DOHH2 (cell line): ENCODE measurements around the gene CABP1.

Experiments
- H3F3A ChIP-seq: fragments of 200-600 bp; sonication (generic), shearing (Covaris generic); 2 replicates; pipeline ENCODE4 v1.6.0; 2016; ENCODE audit warnings: antibody characterized with exemption, mild to moderate bottlenecking; ENCODE audit not compliant: control insufficient read depth, insufficient read depth
- H3K27ac ChIP-seq: fragments of 200-600 bp; sonication (generic); 2 replicates; pipeline ENCODE4 v1.5.1; 2014; ENCODE audit warnings: low read depth, mild to moderate bottlenecking, low read length, moderate library complexity
- H3K27me3 ChIP-seq: fragments of 200-600 bp; sonication (generic); 2 replicates; pipeline ENCODE4 v1.6.1; 2014; ENCODE audit warnings: mild to moderate bottlenecking, low read length, mixed read lengths; ENCODE audit not compliant: control insufficient read depth
- H3K36me3 ChIP-seq: fragments of 200-600 bp; sonication (generic); 2 replicates; pipeline ENCODE4 v1.6.1; 2014; ENCODE audit warnings: mild to moderate bottlenecking, low read length, moderate library complexity, mixed read lengths; ENCODE audit not compliant: control insufficient read depth
- H3K4me1 ChIP-seq: fragments of 200-600 bp; sonication (generic); 2 replicates; pipeline ENCODE4 v1.6.1; 2014; ENCODE audit warnings: mild to moderate bottlenecking, low read length, mixed read lengths; ENCODE audit not compliant: control insufficient read depth
- H3K4me2 ChIP-seq: fragments of 200-600 bp; sonication (generic); 2 replicates; pipeline ENCODE4 v1.6.0; 2014; ENCODE audit warnings: mild to moderate bottlenecking, low read length, moderate library complexity
- H3K4me3 ChIP-seq: fragments of 200-600 bp; sonication (generic); 2 replicates; pipeline ENCODE4 v1.5.1; 2014; ENCODE audit warnings: mild to moderate bottlenecking, low read length, mixed read lengths
- H3K79me2 ChIP-seq: fragments of 200-600 bp; sonication (generic); 2 replicates; pipeline ENCODE4 v1.6.1; 2014; ENCODE audit warnings: mild to moderate bottlenecking, low read length, mixed read lengths; ENCODE audit not compliant: control insufficient read depth
- H3K9me2 ChIP-seq: fragments of 200-600 bp; sonication (generic); replicated peaks from 2 replicates; pipeline ENCODE4 v1.6.1; 2014; ENCODE audit warnings: mild to moderate bottlenecking, low read length, mixed read lengths; ENCODE audit not compliant: control insufficient read depth
- H3K9me3 ChIP-seq: fragments of 200-600 bp; sonication (generic); 2 replicates; pipeline ENCODE4 v1.6.1; 2014; ENCODE audit warnings: antibody characterized with exemption, low read length, mixed read lengths; ENCODE audit not compliant: control insufficient read depth, insufficient read depth
- H4K20me1 ChIP-seq: fragments of 200-600 bp; sonication (generic); 2 replicates; pipeline ENCODE4 v1.6.0; 2014; ENCODE audit warnings: low read depth, mild to moderate bottlenecking, antibody characterized with exemption, low read length, moderate library complexity; ENCODE audit not compliant: control insufficient read depth, insufficient read depth
- CTCF ChIP-seq: fragments of 200-600 bp; sonication (generic); IDR thresholded peaks from one replicate; pipeline ENCODE4 v1.5.1; 2014; ENCODE audit warnings: antibody characterized with exemption, mild to moderate bottlenecking, low read depth, low read length; ENCODE audit not compliant: poor library complexity, severe bottlenecking
- EZH2phosphoT487 ChIP-seq: fragments of 200-600 bp; sonication (generic); IDR thresholded peaks from 2 replicates; pipeline ENCODE4 v1.6.1; 2017; ENCODE audit warnings: borderline replicate concordance, mild to moderate bottlenecking, antibody characterized with exemption, low read length, moderate library complexity, mixed read lengths

Gene CABP1

GRCh38 chr12:120596901-120597300, 43.5 kb upstream of the CABP1 start:
- TF ChIP-seq CTCF (no peak), EZH2phosphoT487 (no peak)
- H3K9me2 ChIP-seq = no peaks in the 10 kb centered on the region
- peaks cover 29% of the 10 kb centered on the region for H3K27me3 ChIP-seq
- no peaks in the 10 kb centered on the region for H3F3A ChIP-seq
- no peak overlapping the region for H3K27ac ChIP-seq
- no peaks in the 10 kb centered on the region for H3K79me2 ChIP-seq
- no peaks in the 10 kb centered on the region for H3K9me3 ChIP-seq
- H4K20me1 ChIP-seq = no peaks in the 10 kb centered on the region
- H3K36me3 ChIP-seq = no peaks in the 10 kb centered on the region
- H3K4me2 ChIP-seq = no peak overlapping the region
- H3K4me1 ChIP-seq = no peaks in the 10 kb centered on the region
- H3K4me3 ChIP-seq = no peak overlapping the region

GRCh38 chr12:120597861-120598260, 42.6 kb upstream of the CABP1 start:
- TF ChIP-seq EZH2phosphoT487 (no peak), CTCF (no peak)
- Histone ChIP-seq H3K9me3 (no peaks in the 10 kb centered on the region), H4K20me1 (no peaks in the 10 kb centered on the region), H3K4me1 (no peaks in the 10 kb centered on the region), H3K4me2 (no peak overlapping the region), H3K36me3 (no peaks in the 10 kb centered on the region), H3K79me2 (no peaks in the 10 kb centered on the region), H3K27ac (no peak overlapping the region), H3K4me3 (no peak overlapping the region), H3F3A (no peaks in the 10 kb centered on the region), H3K9me2 (no peaks in the 10 kb centered on the region), H3K27me3 (peaks cover 29% of the 10 kb centered on the region)

GRCh38 chr12:120598674-120599463, 41.6 kb upstream of the CABP1 start:
- Histone ChIP-seq H3K79me2 (no peaks in the 10 kb centered on the region), H3K4me1 (no peaks in the 10 kb centered on the region), H3K27ac (no peak overlapping the region), H3F3A (no peaks in the 10 kb centered on the region), H3K36me3 (no peaks in the 10 kb centered on the region), H3K27me3 (peaks cover 29% of the 10 kb centered on the region), H4K20me1 (no peaks in the 10 kb centered on the region), H3K4me2 (no peak overlapping the region), H3K9me3 (no peaks in the 10 kb centered on the region), H3K4me3 (no peak overlapping the region), H3K9me2 (no peaks in the 10 kb centered on the region)
- no peak for TF ChIP-seq CTCF
- TF ChIP-seq EZH2phosphoT487 = no peak
